NCI-H748 (cell line): ENCODE data around the gene LRMDA.

ENCODE experiments used
- DNase-seq: peaks from one replicate; lab custom pipeline; 2025; ENCODE audit not compliant: unreplicated experiment; lab: John Stamatoyannopoulos, UW

LRMDA gene

GRCh38 chr10:75470901-75471300 is 39.5 kb downstream of the LRMDA start:
- DNase-seq: no peak

- no peak for DNase-seq
These were observed 41.3 kb downstream of the LRMDA start for GRCh38 chr10:75472685-75473084.

GRCh38 chr10:75474106-75474505 is 42.7 kb downstream of the LRMDA start:
- DNase-seq: no peak

- DNase-seq: no peak
These were observed 44.2 kb downstream of the LRMDA start for GRCh38 chr10:75475460-75476182.

GRCh38 chr10:75476569-75476968 is 45.1 kb downstream of the LRMDA start:
- DNase-seq: no peak

- no peak for DNase-seq
These were observed 45.6 kb downstream of the LRMDA start for GRCh38 chr10:75476985-75477384.

- DNase-seq: no peak
These were observed 46.3 kb downstream of the LRMDA start for GRCh38 chr10:75477680-75478079.

DNA sequence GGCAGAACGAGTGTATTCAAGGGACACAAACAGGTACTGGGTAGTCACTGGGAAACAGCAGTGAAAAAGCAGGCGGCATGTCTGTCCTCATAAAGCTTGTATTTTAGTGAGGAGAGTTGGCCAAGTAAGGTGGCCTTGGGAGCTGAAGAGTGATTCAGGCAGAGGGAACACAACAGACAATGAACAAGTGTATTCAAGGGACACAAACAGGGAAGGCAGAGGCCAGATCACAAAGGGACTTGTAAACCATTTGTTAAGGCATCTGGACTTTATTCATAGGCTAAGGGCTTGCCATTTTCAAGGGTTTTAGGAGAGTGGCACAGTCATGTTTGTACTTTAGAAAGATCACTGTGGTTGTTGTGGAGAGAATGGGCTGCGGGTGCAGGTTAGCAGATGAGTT is 49.0 kb downstream of the LRMDA start:
- DNase-seq: no peak

DNA sequence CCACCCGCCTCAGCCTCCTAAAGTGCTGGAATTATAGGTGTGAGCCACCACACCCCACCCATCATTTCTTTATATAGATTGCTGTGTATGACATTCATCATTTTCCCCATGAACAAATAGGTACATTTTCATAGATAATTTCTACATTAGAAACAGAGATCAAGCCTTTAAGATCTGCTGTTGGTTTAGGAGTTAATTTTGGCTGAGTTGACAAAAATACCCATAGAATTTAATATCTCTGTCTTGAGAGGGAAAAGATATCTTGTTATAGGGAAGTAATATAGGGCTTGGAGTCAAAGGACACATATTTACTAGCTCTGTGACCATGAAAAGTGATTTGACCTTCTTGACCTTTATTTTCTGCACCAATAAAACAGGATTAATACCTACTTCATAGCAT is 51.8 kb downstream of the LRMDA start:
- DNase-seq: no peak

- DNase-seq: no peak
These were observed 53.3 kb downstream of the LRMDA start for GRCh38 chr10:75484717-75485116.

DNA sequence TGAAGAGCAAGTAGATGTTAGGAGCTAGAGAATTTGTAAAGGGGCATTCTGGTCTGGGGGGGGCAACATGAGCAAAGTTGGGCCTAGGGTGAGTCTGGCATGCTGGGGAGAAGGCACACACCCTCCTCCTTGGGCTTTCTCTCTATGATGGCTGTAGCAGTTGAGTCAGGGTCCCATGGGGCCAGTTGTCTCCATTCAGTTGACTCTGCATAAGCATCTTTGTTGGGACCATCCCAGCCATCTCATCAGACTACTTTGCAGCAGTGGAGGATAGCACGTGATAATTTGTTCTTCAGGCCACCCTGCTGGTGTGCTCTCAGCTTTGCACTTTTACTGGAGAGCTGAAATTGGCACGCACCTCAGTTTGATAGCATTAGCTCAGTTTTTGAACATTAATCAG is 55.2 kb downstream of the LRMDA start:
- no peak for DNase-seq

DNA sequence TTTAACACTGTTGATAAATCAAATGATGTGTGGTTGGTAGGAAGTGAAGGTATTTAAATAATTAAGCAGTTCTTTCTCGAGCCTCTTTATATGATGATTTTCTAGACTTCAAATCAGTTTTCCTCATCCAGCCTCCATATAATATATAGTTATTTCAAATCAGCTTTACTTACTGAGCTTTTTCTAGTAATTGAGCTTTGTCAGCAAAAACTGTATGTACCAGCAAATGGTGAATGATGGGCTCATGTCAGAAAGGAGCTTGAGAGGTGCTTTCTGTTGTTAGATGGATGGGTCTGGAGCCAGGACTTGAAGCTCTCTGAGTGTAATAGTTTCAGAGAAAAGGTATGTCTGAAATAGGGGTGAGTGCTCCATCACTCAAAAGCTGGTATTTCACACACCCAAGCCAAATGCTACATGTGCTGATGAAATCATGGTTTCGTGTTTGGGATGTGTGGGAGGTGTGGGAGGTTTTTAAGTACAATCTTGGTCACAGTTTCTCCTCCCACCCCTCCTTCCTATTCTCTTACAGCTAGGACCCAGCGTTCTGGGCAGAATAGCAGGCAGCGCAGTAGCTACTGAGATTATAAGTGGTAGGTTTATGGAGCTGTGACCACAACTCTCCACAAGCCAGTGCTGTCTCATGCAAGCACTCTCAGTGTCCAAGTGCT is 55.8 kb downstream of the LRMDA start:
- DNase-seq: no peak

- DNase-seq: no peak
These were observed 56.3 kb downstream of the LRMDA start for GRCh38 chr10:75487755-75488125.

DNA sequence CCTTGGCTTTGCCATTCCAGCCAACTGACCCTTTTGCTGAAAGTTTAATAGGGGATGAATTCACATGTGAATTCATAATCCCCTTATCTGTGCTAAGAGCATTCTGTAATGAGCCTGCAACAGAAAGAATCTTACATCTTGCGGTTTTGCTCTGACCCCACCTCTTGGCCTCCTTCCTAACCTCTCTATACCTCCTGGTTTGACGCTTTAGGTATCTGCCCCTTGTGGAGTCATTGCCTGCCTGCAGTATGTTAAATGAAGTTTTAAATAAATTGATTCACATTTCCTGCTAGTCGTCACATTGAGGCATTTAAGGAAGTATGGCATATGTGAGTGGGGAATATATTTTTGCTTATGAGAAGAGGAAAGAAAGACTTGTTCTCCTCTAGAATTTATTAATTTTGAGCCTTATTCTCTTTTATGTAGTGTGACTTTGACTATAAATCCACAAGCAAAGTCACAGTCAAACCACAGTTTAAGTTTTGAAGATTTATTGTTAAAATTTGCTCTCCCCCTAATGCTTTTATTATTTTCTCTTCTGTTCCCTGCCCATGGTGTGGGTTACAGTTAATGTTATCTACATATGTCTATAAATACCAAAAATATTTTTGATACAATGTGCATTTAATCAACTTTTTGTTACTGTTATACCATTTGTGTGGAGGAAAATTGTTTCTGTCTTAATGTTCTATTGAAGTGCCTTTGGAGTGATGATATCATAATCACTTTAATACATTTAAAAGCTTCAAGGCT is 60.9 kb downstream of the LRMDA start:
- DNase-seq: no peak

DNA sequence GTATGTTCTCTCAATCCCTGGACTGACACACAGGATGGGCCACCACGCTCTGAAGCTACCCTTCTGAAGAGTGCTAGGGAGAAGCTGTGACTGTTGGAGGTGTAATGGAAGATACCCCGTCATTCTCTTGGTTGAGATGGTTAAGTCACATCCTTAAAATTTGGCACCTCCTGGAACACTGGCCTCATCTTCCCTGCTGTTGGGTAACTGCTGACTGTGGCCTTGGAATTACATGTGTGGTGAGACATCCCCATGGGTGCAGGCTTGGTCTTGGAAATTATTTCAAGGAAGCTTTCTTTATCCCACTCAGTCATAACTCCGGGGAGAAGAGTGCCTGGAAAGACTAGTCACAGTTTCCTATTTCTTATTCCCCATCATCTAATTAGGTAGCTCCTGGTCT is 62.0 kb downstream of the LRMDA start:
- DNase-seq: no peak

DNA sequence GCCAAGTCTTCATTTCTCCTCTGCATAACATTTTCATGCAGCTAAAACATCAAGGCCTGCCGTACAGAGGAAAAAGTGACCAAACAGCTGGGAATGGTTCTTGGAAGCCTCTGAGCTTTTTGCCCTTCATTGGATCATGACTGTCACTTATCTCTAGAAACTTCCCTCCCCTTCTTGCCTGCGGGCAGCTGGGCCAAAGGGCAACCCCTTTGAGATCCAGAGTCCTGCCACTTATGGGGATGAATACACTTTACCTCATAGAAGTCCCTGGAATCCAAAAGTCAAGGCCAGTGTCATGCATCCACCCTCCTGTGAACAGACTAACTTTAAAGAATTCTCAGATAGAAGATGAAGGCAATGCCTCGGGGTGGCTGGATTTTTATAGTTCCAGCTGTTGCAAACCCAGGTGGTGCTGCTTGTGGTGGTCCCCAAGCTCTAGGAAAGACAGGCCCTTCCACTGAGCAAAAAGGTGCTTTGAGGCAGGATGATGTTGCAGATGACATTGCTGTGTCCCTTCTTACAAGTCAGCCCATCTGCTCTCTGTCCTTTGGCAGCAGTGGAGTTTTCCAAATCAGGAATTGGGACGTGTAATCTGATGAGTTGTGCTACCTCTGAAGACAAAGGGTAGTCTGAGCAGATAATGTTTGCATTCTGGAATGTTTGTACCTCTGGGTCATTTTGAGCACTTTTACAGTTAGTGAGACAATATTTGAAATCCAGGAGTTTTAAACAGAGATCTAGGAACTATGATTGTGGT is 64.2 kb downstream of the LRMDA start:
- DNase-seq: no peak

GRCh38 chr10:75496191-75496567 is 64.8 kb downstream of the LRMDA start:
- DNase-seq: no peak

- DNase-seq: no peak
These were observed 66.8 kb downstream of the LRMDA start for GRCh38 chr10:75497997-75498883.

DNA sequence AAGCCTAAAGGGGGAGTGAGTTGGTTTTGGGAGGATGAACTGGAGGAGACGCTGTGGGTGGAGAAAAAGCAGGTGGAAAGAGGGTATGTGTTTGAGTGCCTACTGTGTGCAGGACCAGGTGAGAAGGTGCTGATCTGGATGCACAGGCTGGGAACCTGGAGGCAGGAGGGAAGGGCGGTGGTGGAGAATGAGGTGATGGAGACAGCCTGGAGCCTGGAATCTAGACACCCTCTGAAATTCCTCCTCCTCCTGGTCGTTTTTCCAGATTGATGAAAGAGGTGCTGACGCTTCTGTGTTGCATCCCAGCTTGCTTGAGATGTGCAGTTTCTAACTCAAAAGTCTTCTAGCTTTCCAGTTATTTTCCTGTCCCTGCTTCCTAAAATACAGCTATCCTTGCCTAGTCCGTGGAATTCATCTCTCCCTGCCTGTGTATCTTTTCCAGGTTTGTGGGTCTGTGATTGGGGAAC is 67.5 kb downstream of the LRMDA start:
- no peak for DNase-seq

DNA sequence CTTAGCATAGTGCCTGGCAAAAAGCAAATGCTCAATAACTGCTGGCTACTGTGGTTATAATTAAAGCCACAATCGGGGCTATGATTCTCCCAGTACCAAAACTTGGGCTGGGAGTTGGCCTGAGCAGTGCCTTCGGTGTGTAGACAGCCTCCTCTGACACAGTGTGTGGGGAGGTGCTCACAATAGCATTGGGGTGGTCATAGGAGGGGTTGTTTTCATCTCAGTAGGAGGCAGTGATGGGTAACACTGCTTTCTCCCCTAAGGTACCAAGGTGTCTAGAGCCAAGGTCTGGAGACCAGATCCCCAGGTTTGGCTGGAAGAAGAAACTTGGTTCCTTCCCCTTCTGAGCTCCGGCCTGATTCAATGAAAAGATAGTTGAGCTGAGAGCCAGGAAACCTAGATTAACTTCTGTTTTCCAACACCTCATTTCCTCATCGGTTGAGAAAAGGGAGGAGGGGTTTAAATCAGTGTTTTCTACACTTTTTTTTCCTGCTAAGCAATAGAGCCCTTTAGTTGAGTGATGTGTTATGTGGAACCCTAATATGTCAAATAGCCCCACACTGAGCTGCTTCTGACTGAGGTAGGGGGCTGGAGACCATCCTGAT is 68.2 kb downstream of the LRMDA start:
- DNase-seq: no peak
